Measurements from ENCODE around the gene PIH1D2.
A peak's percentile ranks its signal among the peaks of the same experiment; 100 is the strongest.

DNA sequence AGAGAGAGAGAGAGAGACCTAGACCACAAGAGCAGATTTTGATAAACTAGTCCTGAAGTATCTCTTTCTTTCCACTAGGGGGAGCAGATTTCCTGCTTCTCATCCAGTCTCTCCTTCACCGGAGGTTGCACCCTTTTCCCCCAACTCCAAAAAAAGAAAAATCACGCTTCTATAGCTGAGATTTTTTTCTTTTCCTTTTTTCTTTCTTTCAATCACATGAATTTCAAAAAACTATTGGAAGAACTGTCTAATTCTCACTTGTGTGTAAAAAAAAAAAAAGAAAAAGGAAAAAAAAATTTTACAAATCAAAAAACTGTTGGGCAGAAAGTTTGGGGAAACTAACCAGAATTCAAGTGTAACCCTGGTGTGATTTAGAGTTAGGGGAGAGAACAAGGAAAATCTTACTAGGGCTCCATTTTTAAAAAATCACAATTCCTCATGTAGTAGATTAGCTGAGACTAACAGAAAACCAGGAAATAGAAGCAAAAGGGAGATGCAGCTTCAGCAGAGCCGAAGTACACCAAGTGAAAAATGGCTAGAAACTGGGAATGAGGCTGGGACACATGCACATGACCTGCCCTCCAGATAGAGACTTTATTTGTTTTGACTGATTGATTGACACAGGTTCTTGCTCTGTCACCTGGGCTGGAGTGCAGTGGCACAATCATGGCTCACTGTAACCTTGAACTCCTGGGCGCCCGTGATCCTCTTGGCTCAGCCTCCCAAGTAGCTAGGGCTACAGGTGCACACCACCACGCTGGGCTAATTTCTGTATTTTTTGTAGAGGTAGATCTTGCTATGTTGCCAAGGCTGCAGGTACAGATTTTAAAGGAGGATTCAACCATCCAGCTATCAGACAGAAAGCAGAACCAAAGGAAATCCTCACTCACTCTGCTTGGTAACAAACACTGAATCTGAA is 40.0 kb upstream of the PIH1D2 start:
- no peak for TF ChIP-seq POLR2A (IDR thresholded peaks at IDR 0.05)
- TF ChIP-seq, protein P1, sequence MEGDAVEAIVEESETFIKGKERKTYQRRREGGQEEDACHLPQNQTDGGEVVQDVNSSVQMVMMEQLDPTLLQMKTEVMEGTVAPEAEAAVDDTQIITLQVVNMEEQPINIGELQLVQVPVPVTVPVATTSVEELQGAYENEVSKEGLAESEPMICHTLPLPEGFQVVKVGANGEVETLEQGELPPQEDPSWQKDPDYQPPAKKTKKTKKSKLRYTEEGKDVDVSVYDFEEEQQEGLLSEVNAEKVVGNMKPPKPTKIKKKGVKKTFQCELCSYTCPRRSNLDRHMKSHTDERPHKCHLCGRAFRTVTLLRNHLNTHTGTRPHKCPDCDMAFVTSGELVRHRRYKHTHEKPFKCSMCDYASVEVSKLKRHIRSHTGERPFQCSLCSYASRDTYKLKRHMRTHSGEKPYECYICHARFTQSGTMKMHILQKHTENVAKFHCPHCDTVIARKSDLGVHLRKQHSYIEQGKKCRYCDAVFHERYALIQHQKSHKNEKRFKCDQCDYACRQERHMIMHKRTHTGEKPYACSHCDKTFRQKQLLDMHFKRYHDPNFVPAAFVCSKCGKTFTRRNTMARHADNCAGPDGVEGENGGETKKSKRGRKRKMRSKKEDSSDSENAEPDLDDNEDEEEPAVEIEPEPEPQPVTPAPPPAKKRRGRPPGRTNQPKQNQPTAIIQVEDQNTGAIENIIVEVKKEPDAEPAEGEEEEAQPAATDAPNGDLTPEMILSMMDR (IDR thresholded peaks at IDR 0.05): peak; percentile 29 to 73 (median 63)
